Keratinocyte (primary cell): ENCODE measurements around the gene SEMA7A.

Source experiments
- EZH2 ChIP-seq: IDR thresholded peaks from one replicate; pipeline ENCODE4 v1.6.1; 2012; ENCODE audit warnings: inconsistent platforms, mild to moderate bottlenecking, low read length, moderate library complexity
- TF ChIP-seq, protein P1 (sequence below), 3 experiments: IDR thresholded peaks in 1 of 3; conservative IDR thresholded peaks in 1 of 3; optimal IDR thresholded peaks in 1 of 3; 2 replicates in 2 of 3; 3 replicates in 1 of 3; pipeline versions ENCODE3 to v1.5.1; 2011; ENCODE audit warnings: low read length in 3 of 3, mild to moderate bottlenecking in 3 of 3, moderate library complexity in 2 of 3, control low read depth in 1 of 3, inconsistent platforms in 1 of 3; ENCODE audit not compliant: insufficient read depth in 2 of 3; ENCODE audit errors: extremely low read depth in 1 of 3

DNA sequence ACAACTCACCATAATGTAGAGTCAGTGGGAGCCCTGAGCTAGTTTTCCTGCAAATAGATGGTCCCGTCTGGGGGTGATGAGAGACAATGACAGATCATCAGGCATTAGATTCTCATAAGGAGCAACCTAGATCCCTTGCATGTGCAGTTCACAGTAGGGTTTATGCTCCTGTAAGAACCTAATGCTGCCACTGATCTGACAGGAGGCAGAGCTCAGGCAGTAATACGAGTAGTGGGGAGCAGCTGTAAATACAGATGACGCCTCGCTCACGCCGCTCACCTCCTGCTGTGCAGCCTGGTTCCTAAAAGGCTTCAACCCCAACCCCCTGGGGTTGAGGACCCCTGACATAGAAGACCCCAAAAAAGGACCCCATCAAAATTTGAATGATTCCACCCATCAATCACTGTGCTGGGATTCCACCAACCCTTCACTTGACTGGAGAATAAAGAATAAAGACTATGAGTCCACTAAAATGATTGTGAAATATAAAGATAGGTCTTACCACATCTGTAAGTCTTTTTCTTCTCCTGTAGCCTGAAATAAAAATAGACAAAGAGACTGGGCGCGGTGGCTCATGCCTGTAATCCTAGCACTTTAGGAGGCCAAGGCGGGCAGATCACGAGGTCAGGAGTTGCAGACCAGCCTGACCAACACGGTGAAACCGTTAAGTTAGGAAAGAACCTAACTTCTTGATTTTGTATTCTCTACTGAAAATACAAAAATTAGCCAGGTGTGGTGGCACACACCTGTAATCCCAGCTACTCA lies 37.1 kb upstream of the SEMA7A start:
- TF ChIP-seq, protein P1, sequence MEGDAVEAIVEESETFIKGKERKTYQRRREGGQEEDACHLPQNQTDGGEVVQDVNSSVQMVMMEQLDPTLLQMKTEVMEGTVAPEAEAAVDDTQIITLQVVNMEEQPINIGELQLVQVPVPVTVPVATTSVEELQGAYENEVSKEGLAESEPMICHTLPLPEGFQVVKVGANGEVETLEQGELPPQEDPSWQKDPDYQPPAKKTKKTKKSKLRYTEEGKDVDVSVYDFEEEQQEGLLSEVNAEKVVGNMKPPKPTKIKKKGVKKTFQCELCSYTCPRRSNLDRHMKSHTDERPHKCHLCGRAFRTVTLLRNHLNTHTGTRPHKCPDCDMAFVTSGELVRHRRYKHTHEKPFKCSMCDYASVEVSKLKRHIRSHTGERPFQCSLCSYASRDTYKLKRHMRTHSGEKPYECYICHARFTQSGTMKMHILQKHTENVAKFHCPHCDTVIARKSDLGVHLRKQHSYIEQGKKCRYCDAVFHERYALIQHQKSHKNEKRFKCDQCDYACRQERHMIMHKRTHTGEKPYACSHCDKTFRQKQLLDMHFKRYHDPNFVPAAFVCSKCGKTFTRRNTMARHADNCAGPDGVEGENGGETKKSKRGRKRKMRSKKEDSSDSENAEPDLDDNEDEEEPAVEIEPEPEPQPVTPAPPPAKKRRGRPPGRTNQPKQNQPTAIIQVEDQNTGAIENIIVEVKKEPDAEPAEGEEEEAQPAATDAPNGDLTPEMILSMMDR (optimal IDR thresholded peaks at IDR 0.05 in 1 of 3, IDR thresholded peaks at IDR 0.05 in 1 of 3, conservative IDR thresholded peaks at IDR 0.05 in 1 of 3; ENCODE audit: extremely low read depth in 1 of 3, insufficient read depth in 2 of 3, low read length in 3 of 3): no peak
- no peak for TF ChIP-seq EZH2
